Mesenchymal stem cell (in vitro differentiated cells and primary cell): ENCODE results near the gene CLMN.

Source experiments
- DNase-seq: peaks from one replicate; pipeline ENCODE4 v3.0.0-alpha.2; 2013
- H2AFZ ChIP-seq: one replicate; pipeline ENCODE4 v1.6.1; 2013; ENCODE audit warnings: low read depth, mild to moderate bottlenecking, control low read depth, inconsistent platforms, low read length, moderate library complexity
- H2AK5ac ChIP-seq: 2 replicates; pipeline ENCODE4 v1.6.1; 2013; ENCODE audit warnings: low read length, moderate library complexity, mild to moderate bottlenecking, inconsistent platforms; ENCODE audit not compliant: severe bottlenecking
- H2BK120ac ChIP-seq: one replicate; pipeline ENCODE4 v1.6.1; 2013; ENCODE audit warnings: low read depth, mild to moderate bottlenecking, inconsistent platforms, low read length, moderate library complexity
- H2BK12ac ChIP-seq, 2 experiments: one replicate each; pipeline ENCODE4 v1.6.1; 2013; ENCODE audit warnings: inconsistent platforms in 2 of 2, low read length in 2 of 2, mild to moderate bottlenecking in 2 of 2, moderate library complexity in 2 of 2, control low read depth in 1 of 2
- H2BK15ac ChIP-seq: one replicate; pipeline ENCODE4 v1.6.1; 2013; ENCODE audit warnings: mild to moderate bottlenecking, low read depth, inconsistent platforms; ENCODE audit not compliant: poor library complexity, severe bottlenecking
- H2BK5ac ChIP-seq: 2 replicates; pipeline ENCODE4 v1.6.1; 2013; ENCODE audit warnings: low read depth, mild to moderate bottlenecking, low read length, control low read depth, inconsistent platforms; ENCODE audit not compliant: poor library complexity, severe bottlenecking
- H3K14ac ChIP-seq, 2 experiments: one replicate each; pipeline ENCODE4 v1.6.1; 2013; ENCODE audit warnings: inconsistent platforms in 2 of 2, low read length in 2 of 2, control low read depth in 1 of 2, mild to moderate bottlenecking in 1 of 2, moderate library complexity in 1 of 2
- H3K18ac ChIP-seq, 2 experiments: one replicate each; pipeline ENCODE4 v1.6.1; 2013; ENCODE audit warnings: inconsistent platforms in 2 of 2, low read length in 2 of 2, control low read depth in 1 of 2, low read depth in 1 of 2, mild to moderate bottlenecking in 1 of 2
- H3K23ac ChIP-seq, 2 experiments: one replicate each; pipeline ENCODE4 v1.6.1; 2013; ENCODE audit warnings: inconsistent platforms in 2 of 2, low read length in 2 of 2, mild to moderate bottlenecking in 2 of 2, moderate library complexity in 2 of 2, control low read depth in 1 of 2
- H3K27ac ChIP-seq: 2 replicates; pipeline ENCODE4 v1.5.1; 2013; ENCODE audit warnings: mild to moderate bottlenecking, moderate library complexity, low read length, control low read depth, inconsistent platforms; ENCODE audit not compliant: poor library complexity, severe bottlenecking
- H3K27me3 ChIP-seq, 2 experiments: 2 replicates each; pipeline versions ENCODE4 v1.6.1 to v1.7.0; 2013; ENCODE audit warnings: low read length in 2 of 2, mild to moderate bottlenecking in 2 of 2, moderate library complexity in 2 of 2, control low read depth in 1 of 2, inconsistent platforms in 1 of 2; ENCODE audit not compliant: control insufficient read depth in 1 of 2, insufficient read depth in 1 of 2
- H3K36me3 ChIP-seq, 2 experiments: 2 replicates each; pipeline versions ENCODE4 v1.6.1 to v1.7.0; 2013; ENCODE audit warnings: low read length in 2 of 2, control low read depth in 1 of 2, inconsistent platforms in 1 of 2, low read depth in 1 of 2, mild to moderate bottlenecking in 1 of 2; ENCODE audit not compliant: insufficient read depth in 2 of 2, control insufficient read depth in 1 of 2
- H3K4ac ChIP-seq, 2 experiments: one replicate each; pipeline ENCODE4 v1.6.1; 2013; ENCODE audit warnings: inconsistent platforms in 2 of 2, low read length in 2 of 2, mild to moderate bottlenecking in 2 of 2, moderate library complexity in 2 of 2, control low read depth in 1 of 2, low read depth in 1 of 2
- H3K4me1 ChIP-seq: 2 replicates; pipeline ENCODE4 v1.6.1; 2013; ENCODE audit warnings: low read depth, low read length, control low read depth; ENCODE audit not compliant: control insufficient read depth, insufficient read depth
- H3K4me2 ChIP-seq: 2 replicates; pipeline ENCODE4 v1.6.1; 2013; ENCODE audit warnings: low read length, mild to moderate bottlenecking, inconsistent platforms; ENCODE audit not compliant: poor library complexity, severe bottlenecking
- H3K4me3 ChIP-seq, 2 experiments: 2 replicates each; pipeline versions ENCODE4 v1.5.1 to v1.7.0; 2013; ENCODE audit warnings: low read length in 2 of 2, mild to moderate bottlenecking in 2 of 2, control low read depth in 1 of 2, low read depth in 1 of 2; ENCODE audit not compliant: insufficient read depth in 1 of 2
- H3K79me1 ChIP-seq: replicated peaks from 2 replicates; pipeline ENCODE4 v1.6.1; 2013; ENCODE audit warnings: mild to moderate bottlenecking, control low read depth, low read length, inconsistent platforms; ENCODE audit not compliant: poor library complexity, severe bottlenecking
- H3K9ac ChIP-seq: 2 replicates; pipeline ENCODE4 v1.7.0; 2013; ENCODE audit warnings: mild to moderate bottlenecking, low read length, moderate library complexity
- H3K9me3 ChIP-seq: 2 replicates; pipeline ENCODE4 v1.7.0; 2013; ENCODE audit warnings: mild to moderate bottlenecking, low read length; ENCODE audit not compliant: control insufficient read depth
- H4K8ac ChIP-seq: one replicate; pipeline ENCODE4 v1.6.1; 2013; ENCODE audit warnings: inconsistent platforms, mild to moderate bottlenecking, low read length, moderate library complexity
- H4K91ac ChIP-seq: one replicate; pipeline ENCODE4 v1.6.1; 2013; ENCODE audit warnings: mild to moderate bottlenecking, low read length, inconsistent platforms
- WGBS: methylation state at CpG from one replicate; pipeline ENCODE4 v1.1.7; 2013; ENCODE audit warnings: mixed read lengths; 5-methylcytosine and 5-hydroxymethylcytosine counted together

Gene CLMN

DNA sequence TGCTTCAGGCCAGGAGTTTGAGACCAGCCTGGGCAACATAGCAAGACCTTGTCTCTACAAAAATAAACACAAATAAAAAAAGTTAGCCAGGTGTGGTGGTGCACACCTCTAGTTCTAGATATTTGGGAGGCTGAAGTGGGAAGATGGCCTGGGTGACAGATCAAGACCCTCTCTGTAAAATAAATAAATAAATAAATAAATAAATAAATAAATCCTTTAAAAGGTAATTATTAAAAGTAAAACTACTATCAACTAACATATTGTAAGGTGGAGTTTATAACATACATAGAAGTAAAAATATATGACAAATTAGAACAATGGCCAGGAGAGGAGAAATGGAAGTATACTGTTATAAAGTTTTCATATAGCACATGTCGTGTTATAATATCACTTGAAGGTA, 33.3 kb upstream of the CLMN start:
- H3K4me1 ChIP-seq = no peaks in the 10 kb centered on the region
- H2BK15ac ChIP-seq = no peak overlapping the region
- H3K9me3 ChIP-seq = peaks cover 13% of the 10 kb centered on the region
- no CpG with 5 or more reads among the region's 1 CpG for WGBS
- no peak overlapping the region for H3K23ac ChIP-seq
- H4K91ac ChIP-seq = no peak overlapping the region
- H3K4me2 ChIP-seq = no peak overlapping the region
- no peak overlapping the region for H3K4me3 ChIP-seq
- H4K8ac ChIP-seq = no peak overlapping the region
- no peak overlapping the region for H3K4ac ChIP-seq
- no peak overlapping the region for H2AFZ ChIP-seq
- no peaks in the 10 kb centered on the region for H3K36me3 ChIP-seq
- H2BK120ac ChIP-seq = no peak overlapping the region
- H3K79me1 ChIP-seq = no peaks in the 10 kb centered on the region
- no peak overlapping the region for H3K27ac ChIP-seq
- H3K14ac ChIP-seq = no peak overlapping the region
- H2BK12ac ChIP-seq = no peak overlapping the region
- H2AK5ac ChIP-seq = no peak overlapping the region
- no peak for DNase-seq
- H3K18ac ChIP-seq = no peak overlapping the region
- H2BK5ac ChIP-seq = no peak overlapping the region
- H3K9ac ChIP-seq = no peak overlapping the region
- H3K27me3 ChIP-seq = peaks cover 0 to 17% of the 10 kb centered on the region in 2 experiments

DNA sequence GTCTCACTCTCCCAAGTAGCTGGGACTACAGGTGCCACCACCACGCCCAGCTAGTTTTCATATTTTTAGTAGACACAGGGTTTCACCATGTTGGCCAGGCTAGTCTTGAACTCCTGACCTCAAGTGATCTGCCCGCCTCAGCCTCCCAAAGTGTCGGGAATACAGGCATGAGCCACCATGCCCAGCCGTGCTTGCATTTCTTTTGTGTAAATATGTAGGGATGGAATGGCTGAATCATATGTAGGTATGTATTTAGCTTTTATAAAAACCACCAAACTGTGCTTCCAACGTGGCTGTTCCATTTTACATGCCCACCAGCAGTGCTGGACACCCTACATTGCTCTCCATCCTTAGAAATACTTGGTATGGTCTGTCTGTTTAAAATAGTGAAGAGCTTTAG, 32.8 kb upstream of the CLMN start:
- no peak overlapping the region for H3K27ac ChIP-seq
- 84% methylated on average over 3 of the region's 5 CpGs for WGBS

DNA sequence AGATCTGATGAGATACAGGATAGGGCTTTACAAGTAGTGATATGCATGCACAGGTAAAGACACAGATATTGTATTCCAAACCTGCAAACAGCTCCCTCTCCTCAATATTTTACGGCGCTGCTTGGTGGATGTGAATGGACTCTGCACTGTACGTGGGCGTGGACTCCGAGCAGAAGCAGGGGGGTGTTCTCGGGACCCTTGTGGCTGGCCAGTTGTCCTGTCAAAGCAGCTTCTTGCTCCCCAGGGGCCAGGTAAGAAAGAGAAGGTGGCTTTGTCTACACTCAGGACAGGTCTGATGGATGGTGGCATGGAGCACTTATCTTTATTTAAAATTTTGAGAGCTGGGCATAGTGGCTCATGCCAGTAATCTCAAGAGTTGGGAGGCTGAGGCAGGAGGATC, 29.5 kb upstream of the CLMN start:
- H4K8ac ChIP-seq = no peak overlapping the region
- H3K79me1 ChIP-seq = no peaks in the 10 kb centered on the region
- H3K27me3 ChIP-seq = peaks cover 0 to 31% of the 10 kb centered on the region in 2 experiments
- H3K4me1 ChIP-seq = peaks cover 5% of the 10 kb centered on the region
- no peak overlapping the region for H3K4me2 ChIP-seq
- no peak overlapping the region for H2AK5ac ChIP-seq
- no peak for DNase-seq
- H3K36me3 ChIP-seq = no peaks in the 10 kb centered on the region
- H3K4me3 ChIP-seq = no peak overlapping the region
- H2BK12ac ChIP-seq = no peak overlapping the region
- WGBS = 95% methylated on average over 6 of the region's 6 CpGs
- no peak overlapping the region for H2BK5ac ChIP-seq
- H3K23ac ChIP-seq = no peak overlapping the region
- H2AFZ ChIP-seq = no peak overlapping the region
- H4K91ac ChIP-seq = no peak overlapping the region
- no peak overlapping the region for H2BK120ac ChIP-seq
- no peak overlapping the region for H3K9ac ChIP-seq
- H3K27ac ChIP-seq = no peak overlapping the region
- no peak overlapping the region for H3K4ac ChIP-seq
- H2BK15ac ChIP-seq = no peak overlapping the region
- no peak overlapping the region for H3K14ac ChIP-seq
- H3K9me3 ChIP-seq = peaks cover 6% of the 10 kb centered on the region
- no peak overlapping the region for H3K18ac ChIP-seq

More for the DNA sequence above, 32.8 kb upstream of the CLMN start:
- Histone ChIP-seq H2BK15ac (no peak overlapping the region), H4K8ac (no peak overlapping the region), H2BK120ac (no peak overlapping the region), H2AFZ (no peak overlapping the region), H3K36me3 (no peaks in the 10 kb centered on the region), H2BK5ac (no peak overlapping the region), H2BK12ac (no peak overlapping the region), H3K4me1 (no peaks in the 10 kb centered on the region), H3K4me2 (no peak overlapping the region), H3K18ac (no peak overlapping the region), H3K14ac (no peak overlapping the region), H4K91ac (no peak overlapping the region), H3K9me3 (peaks cover 13% of the 10 kb centered on the region), H3K79me1 (no peaks in the 10 kb centered on the region), H3K4ac (no peak overlapping the region), H3K9ac (no peak overlapping the region), H3K23ac (no peak overlapping the region), H3K4me3 (no peak overlapping the region), H3K27me3 (peaks cover 0 to 19% of the 10 kb centered on the region in 2 experiments), H2AK5ac (no peak overlapping the region)
- DNase-seq = no peak

DNA sequence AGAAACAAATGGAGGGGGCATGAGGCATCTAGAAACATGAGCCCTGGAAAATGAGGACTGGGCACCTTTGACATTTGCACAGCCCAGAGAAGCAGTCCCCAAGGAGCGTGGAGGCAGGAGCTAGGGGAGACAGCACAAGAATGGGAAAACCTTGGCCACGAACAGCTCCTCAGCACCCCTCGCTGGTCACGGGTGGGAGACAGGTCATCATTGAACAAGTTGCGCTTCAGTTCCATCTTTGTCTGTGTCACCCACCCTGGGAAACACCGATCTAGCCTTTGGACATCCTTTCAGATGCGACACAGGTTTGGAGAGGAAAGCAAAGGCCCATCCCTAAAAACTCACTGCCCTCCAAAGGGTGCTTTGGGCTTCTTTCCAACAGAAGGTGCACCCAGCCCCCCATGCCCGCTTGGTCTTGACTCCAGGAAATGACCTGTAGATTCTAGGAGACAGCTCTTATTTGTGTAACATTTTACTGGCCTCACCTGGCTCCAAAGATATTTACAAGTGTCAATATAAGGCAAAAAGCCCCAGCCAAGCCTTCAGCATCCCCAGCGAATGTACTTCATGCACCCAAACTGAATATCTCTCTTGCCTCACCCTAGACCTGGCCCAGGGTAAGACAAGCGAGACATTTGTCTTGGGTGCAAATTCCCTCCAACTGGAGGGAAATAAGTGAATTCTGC, 28.8 kb upstream of the CLMN start:
- no peak overlapping the region for H3K14ac ChIP-seq
- H2BK15ac ChIP-seq = no peak overlapping the region
- DNase-seq = no peak
- no peaks in the 10 kb centered on the region for H3K79me1 ChIP-seq
- no peak overlapping the region for H3K18ac ChIP-seq
- H2BK5ac ChIP-seq = no peak overlapping the region
- WGBS = 74% methylated on average over 10 of the region's 10 CpGs
- H3K4ac ChIP-seq = no peak overlapping the region
- no peak overlapping the region for H2BK12ac ChIP-seq
- no peaks in the 10 kb centered on the region for H3K36me3 ChIP-seq
- H3K27ac ChIP-seq = no peak overlapping the region
- no peak overlapping the region for H3K4me2 ChIP-seq
- no peak overlapping the region for H2AK5ac ChIP-seq
- peaks cover 0 to 31% of the 10 kb centered on the region in 2 experiments for H3K27me3 ChIP-seq
- H2AFZ ChIP-seq = no peak overlapping the region
- H3K4me1 ChIP-seq = peaks cover 5% of the 10 kb centered on the region
- no peak overlapping the region for H4K91ac ChIP-seq
- H3K23ac ChIP-seq = no peak overlapping the region
- no peak overlapping the region for H4K8ac ChIP-seq
- no peak overlapping the region for H3K9ac ChIP-seq
- no peak overlapping the region for H3K4me3 ChIP-seq
- H2BK120ac ChIP-seq = no peak overlapping the region
- no peaks in the 10 kb centered on the region for H3K9me3 ChIP-seq
